ENCODE results near the gene MED25. TPM values are rescaled to one million over a fixed set of nuclear protein-coding genes. Genes with fewer than 3 reads are reported as not detected.

The MED25 gene
- total and polyA plus RNA-seq, 2 experiments from 2014 or later = 45.6 to 58.6 TPM

DNA sequence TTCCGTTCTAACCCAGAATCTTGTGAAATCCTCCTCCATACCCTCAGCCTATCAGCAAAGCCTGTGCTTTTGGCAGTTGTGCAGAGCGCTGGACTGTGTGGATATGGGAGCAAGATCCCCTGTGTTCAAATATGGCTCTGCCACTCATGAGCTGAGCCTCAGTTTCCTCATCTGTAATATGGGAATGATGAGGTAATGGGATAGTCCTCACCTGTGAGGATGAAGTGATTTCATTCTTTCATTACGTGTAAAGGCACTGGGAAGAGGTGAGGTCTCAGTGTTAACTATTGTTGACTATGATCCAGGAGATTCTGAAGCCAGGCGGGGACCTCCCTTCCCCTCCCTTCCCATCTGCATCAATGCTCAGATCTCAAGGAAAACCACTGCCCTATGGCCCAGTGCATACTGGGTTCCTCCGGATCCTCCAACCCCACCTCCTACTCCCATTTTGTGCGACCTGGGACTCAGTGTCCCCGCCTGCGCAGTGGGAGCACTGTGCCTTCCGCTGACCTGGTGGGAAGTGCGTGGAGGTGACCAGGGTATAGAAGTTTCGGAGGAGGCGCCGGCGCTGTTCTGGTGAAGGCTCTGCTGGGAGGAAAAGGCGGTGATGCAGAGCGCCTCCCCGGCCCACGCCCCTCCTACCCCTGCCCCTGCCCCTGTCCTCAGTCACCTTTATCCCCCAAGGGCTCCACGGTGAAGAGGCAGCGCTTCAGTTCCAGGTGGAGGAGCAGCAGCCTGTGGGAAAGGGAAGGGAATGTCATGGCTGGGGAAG is 10.0 kb upstream of the MED25 start:
- DNase-seq (ENCODE audit: low spot score) = peak; percentile 61
- Mint-ChIP-seq H3K4me3 (peak overlapping the region; percentile 81), H3K4me1 (peaks cover 32% of the 10 kb centered on the region), H3K36me3 (ENCODE audit: low read depth) (peaks cover 37% of the 10 kb centered on the region), H3K27me3 (ENCODE audit: insufficient read depth, low read depth, poor library complexity) (peaks cover 22% of the 10 kb centered on the region), H3K27ac (0 out of 2 replicates have a peak overlapping the region, but pooled peaks have one; percentile 56), H3K9me3 (no peaks in the 10 kb centered on the region; the same call in 2 of the 3 replicates)
- Histone ChIP-seq H3K9me2 (ENCODE audit: insufficient read depth) (no peaks in the 10 kb centered on the region), H3K36me3 (ENCODE audit: insufficient read depth) (no peaks in the 10 kb centered on the region; the same call in 1 of the 2 replicates), H3K4me2 (peak overlapping the region; percentile 82), H2AFZ (no peak overlapping the region), H3K27me3 (ENCODE audit: insufficient read depth) (no peaks in the 10 kb centered on the region), H3K27ac (ENCODE audit: low read depth) (peak overlapping the region; percentile 55; the same call in 1 of the 2 replicates), H3F3A (replicated peaks; ENCODE audit: low read depth) (peaks cover 31% of the 10 kb centered on the region), H3K79me2 (replicated peaks; ENCODE audit: insufficient read depth) (no peaks in the 10 kb centered on the region), H3K4me1 (ENCODE audit: insufficient read depth) (peaks cover 25% of the 10 kb centered on the region; the same call in 1 of the 2 replicates), H3K4me3 (peak overlapping the region; percentile 63), H4K20me1 (replicated peaks; ENCODE audit: insufficient read depth) (no peaks in the 10 kb centered on the region; the same call in 1 of the 2 replicates)
- no peak for TF ChIP-seq ZNF331 (CRISPR knock-in tag; IDR thresholded peaks at IDR 0.05; ENCODE audit: low read depth)
- TF ChIP-seq EZH2phosphoT487 (IDR thresholded peaks at IDR 0.05; ENCODE audit: unreplicated experiment) = no peak
- TF ChIP-seq JUNB (IDR thresholded peaks at IDR 0.05; ENCODE audit: unreplicated experiment) = no peak
- no peak for TF ChIP-seq EZH2 (IDR thresholded peaks at IDR 0.05; ENCODE audit: low read depth, unreplicated experiment)
- TF ChIP-seq CTCF (conservative IDR thresholded peaks at IDR 0.05; ENCODE audit: low read depth in 2 of 2) = no peak
- no peak for TF ChIP-seq NANOG (IDR thresholded peaks at IDR 0.05; ENCODE audit: borderline replicate concordance)
- TF ChIP-seq, protein P1, sequence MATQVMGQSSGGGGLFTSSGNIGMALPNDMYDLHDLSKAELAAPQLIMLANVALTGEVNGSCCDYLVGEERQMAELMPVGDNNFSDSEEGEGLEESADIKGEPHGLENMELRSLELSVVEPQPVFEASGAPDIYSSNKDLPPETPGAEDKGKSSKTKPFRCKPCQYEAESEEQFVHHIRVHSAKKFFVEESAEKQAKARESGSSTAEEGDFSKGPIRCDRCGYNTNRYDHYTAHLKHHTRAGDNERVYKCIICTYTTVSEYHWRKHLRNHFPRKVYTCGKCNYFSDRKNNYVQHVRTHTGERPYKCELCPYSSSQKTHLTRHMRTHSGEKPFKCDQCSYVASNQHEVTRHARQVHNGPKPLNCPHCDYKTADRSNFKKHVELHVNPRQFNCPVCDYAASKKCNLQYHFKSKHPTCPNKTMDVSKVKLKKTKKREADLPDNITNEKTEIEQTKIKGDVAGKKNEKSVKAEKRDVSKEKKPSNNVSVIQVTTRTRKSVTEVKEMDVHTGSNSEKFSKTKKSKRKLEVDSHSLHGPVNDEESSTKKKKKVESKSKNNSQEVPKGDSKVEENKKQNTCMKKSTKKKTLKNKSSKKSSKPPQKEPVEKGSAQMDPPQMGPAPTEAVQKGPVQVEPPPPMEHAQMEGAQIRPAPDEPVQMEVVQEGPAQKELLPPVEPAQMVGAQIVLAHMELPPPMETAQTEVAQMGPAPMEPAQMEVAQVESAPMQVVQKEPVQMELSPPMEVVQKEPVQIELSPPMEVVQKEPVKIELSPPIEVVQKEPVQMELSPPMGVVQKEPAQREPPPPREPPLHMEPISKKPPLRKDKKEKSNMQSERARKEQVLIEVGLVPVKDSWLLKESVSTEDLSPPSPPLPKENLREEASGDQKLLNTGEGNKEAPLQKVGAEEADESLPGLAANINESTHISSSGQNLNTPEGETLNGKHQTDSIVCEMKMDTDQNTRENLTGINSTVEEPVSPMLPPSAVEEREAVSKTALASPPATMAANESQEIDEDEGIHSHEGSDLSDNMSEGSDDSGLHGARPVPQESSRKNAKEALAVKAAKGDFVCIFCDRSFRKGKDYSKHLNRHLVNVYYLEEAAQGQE (IDR thresholded peaks at IDR 0.05; ENCODE audit: unreplicated experiment) = no peak
- no peak for TF ChIP-seq STAT1 (IDR thresholded peaks at IDR 0.05; ENCODE audit: unreplicated experiment)
- TF ChIP-seq, protein P2, sequence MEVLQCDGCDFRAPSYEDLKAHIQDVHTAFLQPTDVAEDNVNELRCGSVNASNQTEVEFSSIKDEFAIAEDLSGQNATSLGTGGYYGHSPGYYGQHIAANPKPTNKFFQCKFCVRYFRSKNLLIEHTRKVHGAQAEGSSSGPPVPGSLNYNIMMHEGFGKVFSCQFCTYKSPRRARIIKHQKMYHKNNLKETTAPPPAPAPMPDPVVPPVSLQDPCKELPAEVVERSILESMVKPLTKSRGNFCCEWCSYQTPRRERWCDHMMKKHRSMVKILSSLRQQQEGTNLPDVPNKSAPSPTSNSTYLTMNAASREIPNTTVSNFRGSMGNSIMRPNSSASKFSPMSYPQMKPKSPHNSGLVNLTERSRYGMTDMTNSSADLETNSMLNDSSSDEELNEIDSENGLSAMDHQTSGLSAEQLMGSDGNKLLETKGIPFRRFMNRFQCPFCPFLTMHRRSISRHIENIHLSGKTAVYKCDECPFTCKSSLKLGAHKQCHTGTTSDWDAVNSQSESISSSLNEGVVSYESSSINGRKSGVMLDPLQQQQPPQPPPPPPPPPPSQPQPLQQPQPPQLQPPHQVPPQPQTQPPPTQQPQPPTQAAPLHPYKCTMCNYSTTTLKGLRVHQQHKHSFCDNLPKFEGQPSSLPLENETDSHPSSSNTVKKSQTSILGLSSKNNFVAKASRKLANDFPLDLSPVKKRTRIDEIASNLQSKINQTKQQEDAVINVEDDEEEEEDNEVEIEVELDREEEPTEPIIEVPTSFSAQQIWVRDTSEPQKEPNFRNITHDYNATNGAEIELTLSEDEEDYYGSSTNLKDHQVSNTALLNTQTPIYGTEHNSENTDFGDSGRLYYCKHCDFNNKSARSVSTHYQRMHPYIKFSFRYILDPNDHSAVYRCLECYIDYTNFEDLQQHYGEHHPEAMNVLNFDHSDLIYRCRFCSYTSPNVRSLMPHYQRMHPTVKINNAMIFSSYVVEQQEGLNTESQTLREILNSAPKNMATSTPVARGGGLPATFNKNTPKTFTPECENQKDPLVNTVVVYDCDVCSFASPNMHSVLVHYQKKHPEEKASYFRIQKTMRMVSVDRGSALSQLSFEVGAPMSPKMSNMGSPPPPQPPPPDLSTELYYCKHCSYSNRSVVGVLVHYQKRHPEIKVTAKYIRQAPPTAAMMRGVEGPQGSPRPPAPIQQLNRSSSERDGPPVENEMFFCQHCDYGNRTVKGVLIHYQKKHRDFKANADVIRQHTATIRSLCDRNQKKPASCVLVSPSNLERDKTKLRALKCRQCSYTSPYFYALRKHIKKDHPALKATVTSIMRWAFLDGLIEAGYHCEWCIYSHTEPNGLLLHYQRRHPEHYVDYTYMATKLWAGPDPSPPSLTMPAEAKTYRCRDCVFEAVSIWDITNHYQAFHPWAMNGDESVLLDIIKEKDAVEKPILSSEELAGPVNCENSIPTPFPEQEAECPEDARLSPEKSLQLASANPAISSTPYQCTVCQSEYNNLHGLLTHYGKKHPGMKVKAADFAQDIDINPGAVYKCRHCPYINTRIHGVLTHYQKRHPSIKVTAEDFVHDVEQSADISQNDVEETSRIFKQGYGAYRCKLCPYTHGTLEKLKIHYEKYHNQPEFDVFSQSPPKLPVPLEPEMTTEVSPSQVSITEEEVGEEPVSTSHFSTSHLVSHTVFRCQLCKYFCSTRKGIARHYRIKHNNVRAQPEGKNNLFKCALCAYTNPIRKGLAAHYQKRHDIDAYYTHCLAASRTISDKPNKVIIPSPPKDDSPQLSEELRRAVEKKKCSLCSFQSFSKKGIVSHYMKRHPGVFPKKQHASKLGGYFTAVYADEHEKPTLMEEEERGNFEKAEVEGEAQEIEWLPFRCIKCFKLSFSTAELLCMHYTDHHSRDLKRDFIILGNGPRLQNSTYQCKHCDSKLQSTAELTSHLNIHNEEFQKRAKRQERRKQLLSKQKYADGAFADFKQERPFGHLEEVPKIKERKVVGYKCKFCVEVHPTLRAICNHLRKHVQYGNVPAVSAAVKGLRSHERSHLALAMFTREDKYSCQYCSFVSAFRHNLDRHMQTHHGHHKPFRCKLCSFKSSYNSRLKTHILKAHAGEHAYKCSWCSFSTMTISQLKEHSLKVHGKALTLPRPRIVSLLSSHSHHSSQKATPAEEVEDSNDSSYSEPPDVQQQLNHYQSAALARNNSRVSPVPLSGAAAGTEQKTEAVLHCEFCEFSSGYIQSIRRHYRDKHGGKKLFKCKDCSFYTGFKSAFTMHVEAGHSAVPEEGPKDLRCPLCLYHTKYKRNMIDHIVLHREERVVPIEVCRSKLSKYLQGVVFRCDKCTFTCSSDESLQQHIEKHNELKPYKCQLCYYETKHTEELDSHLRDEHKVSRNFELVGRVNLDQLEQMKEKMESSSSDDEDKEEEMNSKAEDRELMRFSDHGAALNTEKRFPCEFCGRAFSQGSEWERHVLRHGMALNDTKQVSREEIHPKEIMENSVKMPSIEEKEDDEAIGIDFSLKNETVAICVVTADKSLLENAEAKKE (CRISPR knock-in tag; IDR thresholded peaks at IDR 0.05) = no peak
- TF ChIP-seq POLR2AphosphoS5 (IDR thresholded peaks at IDR 0.05; ENCODE audit: low read depth) = no peak
- ATAC-seq = peak; percentile 7

All from GM23338 (cell line).